Hepatocyte (in vitro differentiated cells): ENCODE data around the gene SNTG2. TPM values are rescaled to one million over a fixed set of nuclear protein-coding genes. Genes with fewer than 3 reads are reported as not detected.
"Not testable (repeated sequence)": the region's sequence is repeated elsewhere in the genome, so short reads cannot be mapped to it uniquely, and the experiment has no call there.

Experiments
- DNase-seq: peaks from one replicate; pipeline ENCODE4 v3.0.0-alpha.2; 2016; ENCODE audit warnings: low spot score
- H2AFZ ChIP-seq: fragments of 200-600 bp; sonication (generic); 2 replicates; pipeline ENCODE4 v1.6.0; 2016; ENCODE audit warnings: antibody characterized with exemption, mild to moderate bottlenecking
- H3K27ac ChIP-seq: fragments of 200-600 bp; sonication (generic); 2 replicates; pipeline ENCODE4 v1.5.1; 2016; ENCODE audit warnings: mild to moderate bottlenecking
- H3K27me3 ChIP-seq: fragments of 200-600 bp; sonication (generic); 2 replicates; pipeline ENCODE4 v1.6.1; 2016
- H3K36me3 ChIP-seq: fragments of 200-600 bp; sonication (generic); replicated peaks from 2 replicates; pipeline ENCODE4 v1.5.1; 2016; ENCODE audit warnings: low read depth; ENCODE audit not compliant: insufficient read depth
- H3K4me1 ChIP-seq: fragments of 200-600 bp; sonication (generic); 2 replicates; pipeline ENCODE4 v1.5.1; 2016; ENCODE audit warnings: mild to moderate bottlenecking, moderate library complexity; ENCODE audit not compliant: insufficient read depth
- H3K4me2 ChIP-seq: fragments of 200-600 bp; sonication (generic); 2 replicates; pipeline ENCODE4 v1.6.0; 2016
- H3K4me3 ChIP-seq: fragments of 200-600 bp; sonication (generic); 2 replicates; pipeline ENCODE4 v1.5.1; 2016; ENCODE audit warnings: mild to moderate bottlenecking
- H3K79me2 ChIP-seq: fragments of 200-600 bp; sonication (generic); 2 replicates; pipeline ENCODE4 v1.6.0; 2017; ENCODE audit warnings: mild to moderate bottlenecking
- H3K9me2 ChIP-seq: fragments of 200-600 bp; sonication (generic); replicated peaks from 2 replicates; pipeline ENCODE4 v1.6.0; 2017; ENCODE audit warnings: mild to moderate bottlenecking; ENCODE audit not compliant: insufficient read depth
- H3K9me3 ChIP-seq: fragments of 200-600 bp; sonication (generic); 2 replicates; pipeline ENCODE4 v1.5.1; 2016; ENCODE audit warnings: low read depth, mild to moderate bottlenecking
- H4K20me1 ChIP-seq: fragments of 200-600 bp; sonication (generic); 2 replicates; pipeline ENCODE4 v1.6.0; 2016; ENCODE audit warnings: mild to moderate bottlenecking; ENCODE audit not compliant: insufficient read depth, poor library complexity, severe bottlenecking
- CTCF ChIP-seq: fragments of 200-600 bp; sonication (generic); IDR thresholded peaks from 2 replicates; pipeline ENCODE4 v1.5.1; 2016; ENCODE audit warnings: antibody characterized with exemption, mild to moderate bottlenecking; ENCODE audit not compliant: poor library complexity
- EZH2 ChIP-seq: fragments of 200-600 bp; sonication (generic); IDR thresholded peaks from 2 replicates; pipeline ENCODE4 v1.6.1; 2016; ENCODE audit warnings: antibody characterized with exemption, mild to moderate bottlenecking, borderline replicate concordance
- EZH2phosphoT487 ChIP-seq: fragments of 200-600 bp; sonication (generic); IDR thresholded peaks from one replicate; pipeline ENCODE4 v1.6.1; 2018; ENCODE audit warnings: antibody characterized with exemption, mild to moderate bottlenecking, low read depth, moderate library complexity; ENCODE audit not compliant: unreplicated experiment, severe bottlenecking
- WGBS: methylation state at CpG from one replicate; pipeline ENCODE4 v1.1.6; 2016; ENCODE audit warnings: low lambda C conversion rate; ENCODE audit errors: missing lambda C conversion rate; 5-methylcytosine and 5-hydroxymethylcytosine counted together
- polyA plus RNA-seq: library from polyadenylated mRNA; unstranded; fragments of >200 nt; fragmentation: Nextera tagmentation; extraction: Ambion mirVana; gene quantifications from 2 replicates; pipeline ENCODE4 v1.2.1, GENCODE V29; 2016
- total RNA-seq: library from RNA; depleted of rRNA; stranded (reverse); fragments of >200 nt; gene quantifications from 2 replicates; pipeline ENCODE4 v1.2.3, GENCODE V29; 2014

Gene SNTG2
- total and polyA plus RNA-seq, 2 experiments from 2014 or later, result not detected

- 81% methylated on average over 16 of the region's 16 CpGs for WGBS
- Histone ChIP-seq H3K27me3 (no peaks in the 10 kb centered on the region), H3K9me2 (no peaks in the 10 kb centered on the region), H3K79me2 (no peaks in the 10 kb centered on the region), H3K9me3 (no peaks in the 10 kb centered on the region), H3K4me3 (no peak overlapping the region), H4K20me1 (no peaks in the 10 kb centered on the region), H2AFZ (no peak overlapping the region), H3K4me1 (no peaks in the 10 kb centered on the region), H3K27ac (no peak overlapping the region), H3K4me2 (no peak overlapping the region), H3K36me3 (no peaks in the 10 kb centered on the region)
- no peak for DNase-seq
- TF ChIP-seq EZH2, result no peak
- no peak for TF ChIP-seq EZH2phosphoT487
- no peak for TF ChIP-seq CTCF
Observed at GRCh38 chr2:1407950-1408675, 457.5 kb downstream of the SNTG2 start.

- WGBS, result 82% methylated on average over 15 of the region's 15 CpGs
- H3K9me3 ChIP-seq, result no peaks in the 10 kb centered on the region
- no peaks in the 10 kb centered on the region for H3K27me3 ChIP-seq
- no peaks in the 10 kb centered on the region for H3K9me2 ChIP-seq
- no peaks in the 10 kb centered on the region for H3K4me1 ChIP-seq
- no peaks in the 10 kb centered on the region for H3K36me3 ChIP-seq
- TF ChIP-seq EZH2, result no peak
- TF ChIP-seq CTCF, result no peak
- TF ChIP-seq EZH2phosphoT487, result no peak
- no peak within 1 kb of the TSS for H3K4me2 ChIP-seq
- no peak for DNase-seq
- no peaks in the 10 kb centered on the region for H3K79me2 ChIP-seq
- no peaks in the 10 kb centered on the region for H4K20me1 ChIP-seq
- no peak within 1 kb of the TSS for H3K4me3 ChIP-seq
- H2AFZ ChIP-seq, result no peak within 1 kb of the TSS
- H3K27ac ChIP-seq, result no peak within 1 kb of the TSS
Observed at GRCh38 chr2:1413156-1413710, 462.6 kb downstream of the SNTG2 start, which contains the start of gene TPO. TPO (plus strand) TSS chr2:1413463; CDS start chr2:1414409, 946 bp downstream.

- Histone ChIP-seq H3K9me3 (no peaks in the 10 kb centered on the region), H3K27ac (no peak overlapping the region), H3K36me3 (no peaks in the 10 kb centered on the region), H3K4me1 (no peaks in the 10 kb centered on the region), H2AFZ (no peak overlapping the region), H3K4me2 (no peak overlapping the region), H3K4me3 (no peak overlapping the region), H4K20me1 (no peaks in the 10 kb centered on the region), H3K9me2 (no peaks in the 10 kb centered on the region), H3K27me3 (no peaks in the 10 kb centered on the region), H3K79me2 (no peaks in the 10 kb centered on the region)
- no peak for DNase-seq
- 84% methylated on average over 13 of the region's 13 CpGs for WGBS
- TF ChIP-seq EZH2phosphoT487 (no peak), CTCF (no peak), EZH2 (no peak)
Observed at GRCh38 chr2:1414121-1414520, 463.5 kb downstream of the SNTG2 start.

GRCh38 chr2:1414901-1415300 is 464.3 kb downstream of the SNTG2 start:
- not testable (repeated sequence) for DNase-seq, H2AFZ ChIP-seq, H3K27me3 ChIP-seq, H3K4me1 ChIP-seq, H3K9me2 ChIP-seq, H4K20me1 ChIP-seq, H3K4me2 ChIP-seq, H3K4me3 ChIP-seq, H3K9me3 ChIP-seq, H3K27ac ChIP-seq, H3K36me3 ChIP-seq, H3K79me2 ChIP-seq
- 72% methylated on average over 10 of the region's 11 CpGs for WGBS
